GM19043 (cell line): ENCODE measurements around the gene STARD9.
"Not testable (repeated sequence)": the region's sequence is repeated elsewhere in the genome, so short reads cannot be mapped to it uniquely, and the experiment has no call there.

Source experiments
- ATAC-seq: cut with Tn5 transposase; IDR thresholded peaks from one replicate; pipeline ENCODE4 v1.9.1; 2021; ENCODE audit warnings: low read depth; ENCODE audit not compliant: unreplicated experiment

The STARD9 gene

DNA sequence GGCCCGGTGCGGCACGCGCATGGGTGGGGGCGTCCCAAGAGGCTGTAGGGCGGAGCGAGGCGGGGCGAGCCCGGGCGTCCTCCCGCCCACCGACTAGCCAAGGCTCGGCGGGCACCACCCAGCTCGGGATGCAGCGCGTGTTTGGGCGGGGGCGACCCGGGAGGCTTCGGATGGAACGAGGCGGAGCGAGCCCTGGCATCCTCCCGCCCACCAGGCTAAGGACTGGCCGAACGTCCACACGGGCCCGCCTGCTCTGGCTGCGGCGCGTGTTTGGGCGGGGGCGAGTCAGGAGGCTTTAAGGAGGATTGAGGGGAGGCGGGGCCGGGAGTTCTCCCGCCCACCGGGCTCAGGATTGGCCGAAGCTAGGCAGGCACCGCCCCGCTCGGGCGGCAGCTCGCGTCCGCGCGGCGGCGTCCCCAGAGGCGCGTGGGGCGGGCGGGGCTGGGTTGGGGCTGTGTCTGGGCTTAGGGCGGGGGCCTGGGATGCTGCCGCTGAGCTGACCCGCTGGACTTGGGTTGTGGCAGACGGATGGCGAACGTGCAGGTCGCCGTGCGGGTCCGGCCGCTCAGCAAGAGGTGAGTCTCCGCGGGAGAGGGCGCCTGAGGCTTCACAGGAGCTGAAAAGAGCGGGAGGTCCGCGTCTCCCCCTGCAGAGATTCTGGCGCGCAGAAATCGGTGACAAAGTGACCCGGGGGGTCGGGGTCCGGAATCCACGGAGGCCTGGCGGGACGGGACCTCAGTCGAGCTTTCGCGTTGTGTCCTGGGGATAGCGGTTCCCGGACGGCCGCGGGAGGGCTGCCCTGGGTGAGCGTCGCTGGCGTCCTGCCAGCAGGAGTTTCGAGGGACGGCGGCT is at the start of gene STARD9:
STARD9 (plus strand) TSS at position 419 of the 852 bp plus-strand sequence; CDS start at position 529, 110 bp downstream.
- peak; percentile 92 for ATAC-seq

DNA sequence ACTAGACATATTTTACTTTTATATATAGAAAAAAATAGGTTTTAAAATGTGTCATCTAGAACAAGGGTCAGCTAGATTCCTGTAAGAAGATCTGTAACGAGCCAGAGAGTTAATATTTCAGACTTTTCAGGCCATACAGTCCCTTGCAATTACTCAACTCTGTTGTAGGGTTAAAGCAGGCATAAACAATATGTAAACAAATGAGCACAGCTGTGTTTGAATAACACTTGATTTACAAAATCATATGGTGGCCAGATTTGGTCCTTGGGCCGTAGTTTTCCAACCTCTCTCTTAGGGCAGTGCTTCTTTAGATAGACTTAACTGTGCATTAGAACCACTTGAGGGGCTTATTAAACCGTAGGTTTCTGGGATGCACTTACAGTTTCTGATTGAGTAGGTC is 46.4 kb upstream of the STARD9 start:
- no peak for ATAC-seq

DNA sequence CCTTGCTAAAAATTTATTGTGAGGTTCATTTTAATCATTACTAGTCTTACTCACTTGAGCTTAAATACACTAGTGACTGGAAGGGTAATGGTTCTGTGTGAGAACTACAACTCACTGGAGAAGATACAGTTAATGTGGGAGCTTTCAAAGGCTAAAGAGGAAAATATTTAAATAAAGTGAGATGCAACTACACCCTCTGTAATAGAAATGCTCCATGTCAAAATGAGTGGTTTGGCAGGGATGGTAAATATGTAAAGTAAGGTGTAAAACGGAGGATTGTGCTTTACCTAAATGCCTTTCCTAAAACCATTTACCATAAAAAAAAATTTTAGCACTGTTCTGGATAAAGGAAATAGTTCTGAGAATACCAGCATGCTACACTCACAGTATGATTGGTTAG is 42.2 kb upstream of the STARD9 start:
- no peak for ATAC-seq

DNA sequence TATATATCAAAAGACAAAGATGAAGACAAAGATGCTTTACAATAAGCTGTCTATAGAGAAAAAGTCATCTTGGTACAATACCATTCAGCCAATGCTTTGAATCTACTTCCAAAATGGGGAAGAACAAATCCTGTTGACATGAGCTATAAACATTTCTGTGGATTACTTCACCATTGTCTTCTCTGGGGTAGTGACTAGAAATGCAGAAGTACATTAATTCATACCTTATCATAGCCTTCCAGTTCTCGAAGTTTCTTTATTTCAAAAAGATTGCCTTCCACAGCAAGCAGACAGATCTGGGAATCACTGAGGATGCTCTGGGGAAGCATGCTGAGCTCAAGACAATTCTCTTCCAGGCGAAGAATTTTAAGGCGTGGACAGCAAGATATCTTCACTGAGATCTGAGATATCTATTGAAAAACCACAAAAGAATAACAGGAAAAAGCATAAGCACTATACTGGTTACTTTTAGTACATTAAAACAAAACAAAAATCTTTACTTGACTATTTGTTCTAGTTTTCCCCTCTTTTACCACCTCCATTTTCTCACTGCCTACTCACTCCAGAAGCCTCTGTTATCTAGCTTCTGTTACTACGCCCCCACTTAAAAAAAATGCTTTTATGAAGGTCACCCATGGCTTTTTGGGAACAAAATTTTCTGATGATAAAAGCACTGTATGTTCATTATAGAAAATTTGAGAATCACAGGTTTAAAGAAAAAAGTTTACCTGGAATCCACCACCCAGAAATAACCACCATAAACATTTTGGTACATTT is 30.4 kb upstream of the STARD9 start:
- ATAC-seq: no peak

DNA sequence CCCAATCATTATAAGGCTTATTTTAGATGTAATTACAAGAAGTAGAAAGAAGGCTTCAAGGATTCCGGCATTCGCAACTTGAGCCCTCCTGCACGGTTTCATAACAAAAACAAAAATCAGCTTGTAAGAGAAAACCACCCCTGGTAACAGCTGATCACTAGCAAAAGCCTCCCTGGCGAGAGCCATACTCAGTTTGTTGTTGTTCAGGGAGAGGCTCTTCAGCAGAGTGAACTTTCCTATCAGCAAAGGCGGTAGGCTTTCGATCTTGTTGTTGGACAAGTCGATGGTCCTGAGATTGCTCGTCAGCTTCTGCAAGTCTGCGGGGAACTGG is 27.5 kb upstream of the STARD9 start:
- ATAC-seq: no peak

DNA sequence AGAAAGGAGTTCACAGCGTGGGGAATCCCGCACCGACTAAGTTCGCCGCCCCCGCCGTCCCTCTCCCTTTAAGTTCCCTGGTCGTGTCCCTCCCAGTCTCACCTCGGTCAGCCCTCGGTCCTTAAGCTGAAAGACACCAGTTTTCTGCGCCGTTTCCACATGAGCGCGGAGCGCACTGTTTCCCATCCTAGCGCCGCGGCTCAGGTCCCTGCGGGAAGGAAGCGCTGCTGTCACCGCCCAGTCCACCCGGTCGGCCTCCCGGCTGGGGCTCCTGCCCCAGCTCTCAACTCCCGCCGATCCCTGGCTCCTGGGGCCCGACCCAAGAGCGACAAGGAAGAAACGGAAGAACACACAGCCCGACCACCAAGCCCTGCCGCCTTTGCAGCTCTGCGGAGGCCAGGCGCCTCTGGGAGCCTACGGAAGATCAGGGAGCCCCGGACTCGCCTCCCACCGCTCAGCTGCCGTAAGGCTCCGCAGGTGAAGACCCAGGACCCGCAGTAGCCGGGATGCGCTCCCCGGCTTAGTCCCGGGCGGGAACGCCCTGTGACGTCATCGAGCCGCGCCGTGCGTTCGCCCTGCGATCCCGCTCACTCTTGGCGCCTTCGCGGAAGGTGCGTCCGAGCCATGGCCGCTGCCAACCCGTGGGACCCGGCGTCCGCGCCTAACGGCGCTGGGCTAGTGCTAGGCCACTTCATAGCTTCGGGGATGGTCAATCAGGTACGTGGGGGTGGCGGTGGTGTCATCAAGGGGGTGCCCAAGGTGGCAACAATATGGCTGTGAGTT is 27.0 kb upstream of the STARD9 start, which contains the start of the genes HAUS2 and LRRC57:
HAUS2 (plus strand) TSS at position 590 of the 783 bp plus-strand sequence; CDS start at position 625, 35 bp downstream.
LRRC57 (minus strand) TSS at position 545 of the 783 bp plus-strand sequence; CDS start at position 186, 359 bp downstream.
- peak; percentile 67 for ATAC-seq

DNA sequence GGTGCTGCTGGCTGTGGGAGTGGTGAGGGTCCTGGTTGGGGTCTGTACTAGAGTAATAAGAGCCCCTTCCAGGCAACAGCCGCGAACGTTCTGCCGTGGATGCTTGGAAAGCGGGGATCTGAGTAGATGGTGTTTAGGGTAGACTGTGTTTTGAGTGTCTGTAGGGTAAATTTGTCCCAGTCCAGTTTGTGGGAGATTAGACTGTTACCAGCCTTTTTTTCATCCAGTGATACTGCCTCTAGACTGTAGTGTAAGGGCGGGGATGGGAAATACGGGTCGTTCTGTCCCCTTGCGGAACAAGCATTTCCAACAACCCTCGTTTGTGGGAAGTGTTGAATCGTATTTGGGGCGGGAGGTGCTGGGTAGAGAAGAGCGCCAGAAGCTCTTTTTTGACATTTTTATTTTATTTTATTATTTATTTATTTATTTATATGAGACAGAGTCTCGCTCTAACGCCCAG is 26.3 kb upstream of the STARD9 start:
- peak; percentile 33 for ATAC-seq

DNA sequence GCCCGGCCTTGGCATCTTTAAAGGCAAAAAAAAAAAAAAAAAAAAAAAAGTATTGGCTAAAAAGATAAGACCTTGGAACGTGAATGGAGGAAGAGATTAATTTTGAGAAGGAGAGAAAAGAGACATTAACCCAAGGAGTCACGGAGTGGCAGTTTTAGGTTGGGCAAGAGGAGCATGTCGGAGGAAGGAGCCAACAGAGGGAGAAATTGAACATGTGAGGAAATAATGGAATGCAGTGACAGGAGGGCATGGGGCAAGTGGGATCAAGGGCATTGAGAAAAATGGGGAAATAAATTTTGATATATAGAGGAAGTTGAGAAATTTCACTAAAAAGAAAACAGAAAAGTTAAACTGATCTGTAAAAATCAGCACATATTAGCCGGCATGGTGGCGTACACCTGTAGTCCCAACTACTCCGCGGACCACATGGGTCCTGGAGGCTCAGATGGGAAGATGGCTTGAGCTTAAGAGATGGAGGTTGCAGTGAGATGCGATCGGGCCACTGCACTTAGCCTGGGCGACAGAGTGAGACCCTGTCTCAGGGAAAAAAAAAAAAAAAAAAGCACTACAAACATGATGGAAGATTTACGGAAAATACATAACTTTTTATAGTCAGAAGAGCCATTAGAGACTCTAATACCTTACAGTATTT is 25.5 kb upstream of the STARD9 start:
- ATAC-seq: no peak

DNA sequence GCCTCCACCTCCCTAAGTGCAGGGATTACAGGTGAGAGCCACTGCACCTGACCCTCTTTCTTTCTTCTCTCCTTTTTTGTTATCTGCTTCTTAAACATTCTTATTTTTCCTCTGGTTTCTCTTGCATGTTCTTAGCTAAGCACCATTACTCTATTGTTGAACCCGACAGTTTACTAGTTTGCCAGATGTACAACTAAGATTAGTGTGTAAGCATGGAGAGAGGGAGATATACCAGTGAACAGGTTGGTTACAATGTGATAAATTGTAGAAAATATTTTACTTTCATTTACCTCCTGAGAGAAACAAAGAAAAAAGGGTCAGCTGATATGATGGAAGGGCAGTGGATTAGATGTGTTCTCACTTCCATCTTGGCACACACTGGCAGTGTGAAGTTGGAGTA is 21.9 kb upstream of the STARD9 start:
- no peak for ATAC-seq

DNA sequence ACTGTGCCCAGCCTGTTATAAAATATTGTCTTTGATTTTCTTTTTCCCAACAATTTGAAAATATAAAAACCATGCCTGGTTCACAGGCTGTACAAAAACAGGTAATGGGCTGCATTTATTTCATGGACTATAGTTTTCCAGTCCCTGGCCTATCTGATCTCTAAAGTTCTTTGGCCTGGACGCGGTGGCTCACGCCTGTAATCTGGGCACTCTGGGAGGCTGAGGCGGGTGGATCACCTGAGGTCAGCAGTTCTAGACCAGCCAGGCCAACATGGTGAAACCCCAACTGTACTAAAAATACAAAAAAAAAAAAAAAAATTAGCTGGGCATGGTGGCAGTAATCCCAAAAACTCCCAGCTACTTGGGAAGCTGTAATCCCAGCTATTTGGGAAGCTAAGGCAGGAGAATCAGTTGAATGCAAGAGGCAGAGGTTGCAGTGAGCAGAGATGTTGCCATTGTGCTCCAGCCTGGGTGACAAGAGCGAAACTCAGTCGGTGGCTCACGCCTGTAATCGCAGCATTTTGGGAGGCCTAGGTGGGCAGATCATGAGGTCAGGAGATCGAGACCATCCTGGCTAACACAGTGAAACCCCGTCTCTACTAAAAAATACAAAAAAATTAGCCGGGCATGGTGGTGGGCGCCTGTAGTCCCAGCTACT is 18.7 kb upstream of the STARD9 start:
- not testable (repeated sequence) for ATAC-seq

DNA sequence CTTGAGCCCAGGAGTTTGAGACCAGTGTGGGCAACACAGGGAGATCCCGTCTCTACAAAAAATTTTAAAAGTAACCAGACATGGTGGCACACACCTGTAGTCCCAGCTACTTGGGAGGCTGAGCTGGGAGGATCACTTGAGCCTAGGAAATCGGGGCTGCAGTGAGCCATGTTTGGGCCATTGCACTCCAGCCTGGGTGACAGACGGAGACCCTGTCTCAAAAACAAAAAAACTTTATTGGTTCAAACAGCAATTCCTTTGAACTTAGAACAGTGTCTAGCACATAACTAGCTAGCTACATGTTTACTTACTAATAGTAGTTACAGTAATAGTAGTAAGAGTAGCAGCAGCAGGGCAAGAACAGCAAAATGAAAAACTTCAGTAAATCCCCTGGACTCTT is 16.7 kb upstream of the STARD9 start:
- no peak for ATAC-seq

DNA sequence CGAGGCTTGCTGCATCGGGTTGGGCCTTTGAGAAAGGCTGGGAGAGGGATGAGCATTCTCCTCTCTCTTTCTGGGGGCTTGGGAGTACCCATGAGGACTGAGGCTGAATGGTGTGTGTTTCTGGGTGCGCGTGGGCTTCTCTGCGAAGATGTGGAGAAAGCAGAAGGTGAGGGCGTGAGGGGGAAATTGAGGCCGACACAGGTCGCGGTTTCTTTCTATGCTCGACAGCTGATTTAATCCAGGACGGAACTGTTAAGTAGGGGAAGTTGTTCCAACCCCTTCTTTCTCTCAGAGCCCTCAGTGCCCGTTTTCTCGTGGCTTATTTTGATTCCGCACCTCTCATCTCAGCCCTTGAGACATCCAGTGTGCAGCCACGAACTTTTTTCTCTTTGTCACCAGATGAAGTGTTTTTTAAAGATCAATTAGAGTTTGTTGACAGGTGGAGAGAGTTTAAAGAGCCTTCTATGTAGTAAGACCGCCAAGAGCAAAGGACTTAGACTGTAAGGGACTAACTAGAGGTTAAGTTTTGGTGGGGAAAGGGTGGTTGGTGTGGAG is 711 bp downstream of the STARD9 start:
- ATAC-seq: no peak

DNA sequence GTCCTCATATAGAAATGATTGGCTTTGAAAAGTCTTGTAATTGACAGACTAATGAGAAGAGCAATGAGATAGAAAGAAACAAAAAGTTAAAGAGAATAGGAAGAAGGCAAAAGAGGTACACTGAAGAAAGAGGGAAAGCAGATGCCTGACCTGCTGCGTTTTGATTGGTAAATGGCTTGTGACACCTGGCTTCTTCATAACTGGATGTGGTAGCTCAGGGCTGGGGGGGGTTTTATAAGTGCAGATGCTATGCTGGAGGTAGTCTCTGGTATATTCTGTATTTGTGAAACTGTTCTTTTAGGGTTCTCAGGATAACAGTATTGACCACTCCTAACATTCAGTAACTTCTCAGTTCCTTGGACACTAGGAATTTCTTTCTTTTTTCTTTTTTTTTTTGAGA is 1.4 kb downstream of the STARD9 start:
- ATAC-seq: no peak

DNA sequence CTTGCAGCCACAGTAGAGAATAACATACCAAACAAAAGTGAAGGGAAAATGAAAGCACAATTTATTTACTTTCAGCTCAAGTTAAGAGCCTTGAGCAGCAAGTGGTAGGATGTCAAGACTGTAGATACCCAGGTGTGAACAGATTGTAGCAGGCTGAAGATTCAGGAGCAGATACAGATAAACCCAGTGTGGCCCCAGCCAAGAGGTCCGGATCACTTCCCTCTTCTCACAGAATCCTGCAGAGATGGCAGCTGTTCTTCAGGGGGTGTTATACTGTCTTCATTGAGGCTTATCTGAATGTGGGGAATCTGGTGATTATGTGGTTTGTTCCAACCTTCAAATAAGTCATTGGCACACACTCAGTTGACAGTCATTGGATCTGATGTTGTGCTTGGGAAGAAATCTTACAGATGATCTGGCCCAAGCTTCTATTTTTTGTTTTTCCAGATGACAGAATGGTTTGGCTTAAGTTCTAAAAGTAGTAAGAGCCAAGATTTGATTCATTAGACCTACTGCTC is 2.2 kb downstream of the STARD9 start:
- no peak for ATAC-seq

DNA sequence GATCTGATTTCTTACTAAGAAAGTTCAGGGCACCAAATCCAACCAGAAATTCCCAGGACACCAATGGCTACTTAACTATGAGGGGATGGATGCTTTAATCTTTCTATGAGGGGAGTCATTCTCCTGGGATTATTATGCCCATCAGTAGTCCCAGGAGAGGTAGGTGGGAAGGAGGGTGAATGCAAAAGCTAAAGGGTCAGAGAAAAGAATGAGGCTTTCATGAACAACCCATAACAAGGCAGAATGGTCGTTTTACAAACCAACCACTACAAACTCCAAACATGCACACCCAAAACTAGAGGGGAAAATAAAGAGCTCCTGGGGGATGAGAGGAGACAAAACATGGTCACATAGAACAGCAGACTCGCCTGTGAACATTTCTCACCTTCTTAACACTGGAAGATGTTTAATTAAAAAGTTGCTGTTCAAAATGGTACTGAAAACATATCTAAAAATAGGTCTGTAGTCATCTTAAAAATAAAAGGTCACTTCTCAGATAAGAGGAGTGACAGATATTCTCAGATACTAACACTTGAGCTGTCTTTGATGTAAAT is 3.7 kb downstream of the STARD9 start:
- no peak for ATAC-seq

DNA sequence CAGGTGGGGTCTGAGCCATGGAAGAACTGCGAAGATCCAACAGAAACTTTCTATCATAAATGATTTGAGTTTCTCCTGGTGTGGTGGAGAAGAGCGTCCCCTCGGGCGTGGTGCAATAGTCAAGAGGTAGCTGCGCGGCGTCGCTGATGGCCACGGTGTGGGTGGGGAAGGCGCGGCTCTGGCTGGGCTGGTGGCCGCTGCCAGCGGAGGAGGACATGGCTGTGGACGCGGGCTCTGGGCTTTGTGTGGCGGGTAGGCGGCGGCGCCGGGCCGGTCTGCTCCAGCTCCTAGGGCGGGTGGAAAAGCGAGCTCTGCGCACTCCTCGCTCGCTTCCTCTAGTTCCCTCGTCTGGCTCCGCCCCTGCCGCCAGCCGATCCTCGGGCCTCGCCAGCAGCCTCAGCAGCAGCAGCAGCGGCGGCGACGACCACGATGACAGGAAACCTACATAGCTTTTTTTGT is 5.9 kb downstream of the STARD9 start:
- ATAC-seq: peak; percentile 66

DNA sequence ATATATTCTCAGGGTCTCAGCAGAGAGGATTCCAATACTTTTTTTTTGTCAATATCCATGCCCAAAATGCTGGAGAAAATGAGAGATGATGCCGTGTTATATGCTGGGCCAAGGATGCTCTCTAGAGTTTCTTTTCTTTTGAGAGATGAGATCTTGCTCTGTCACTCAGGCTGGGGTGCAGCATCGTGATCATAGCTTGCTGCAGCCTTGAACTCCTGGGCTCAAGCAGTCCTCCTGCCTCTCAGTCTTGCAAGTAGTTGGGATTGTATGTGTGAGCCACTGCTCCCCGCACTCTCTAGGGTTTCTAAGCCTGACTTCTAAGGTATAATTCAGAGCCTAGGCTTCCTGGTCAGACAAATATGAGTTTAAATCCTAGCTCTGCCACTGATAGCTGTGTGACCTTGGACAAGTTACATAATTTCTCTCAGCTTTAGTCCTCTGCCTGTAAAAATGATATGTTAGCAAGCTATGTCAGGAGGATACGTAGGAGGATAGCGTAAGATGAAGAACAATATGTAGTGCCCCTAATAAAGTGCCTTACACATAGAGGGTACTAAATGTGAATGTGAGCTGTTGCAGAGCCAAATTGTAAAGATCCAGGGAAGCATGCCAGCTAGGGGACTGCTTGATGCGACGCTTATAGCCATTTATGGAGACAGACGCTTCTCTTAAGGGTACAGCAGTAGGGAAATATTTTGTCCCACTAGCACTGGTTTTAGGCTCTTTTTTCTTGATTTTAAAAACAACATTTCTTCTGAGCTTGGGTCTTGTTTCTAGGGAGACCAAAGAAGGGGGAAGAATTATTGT is 7.4 kb downstream of the STARD9 start:
- no peak for ATAC-seq
